ENCODE data around the gene HRC.

DNA sequence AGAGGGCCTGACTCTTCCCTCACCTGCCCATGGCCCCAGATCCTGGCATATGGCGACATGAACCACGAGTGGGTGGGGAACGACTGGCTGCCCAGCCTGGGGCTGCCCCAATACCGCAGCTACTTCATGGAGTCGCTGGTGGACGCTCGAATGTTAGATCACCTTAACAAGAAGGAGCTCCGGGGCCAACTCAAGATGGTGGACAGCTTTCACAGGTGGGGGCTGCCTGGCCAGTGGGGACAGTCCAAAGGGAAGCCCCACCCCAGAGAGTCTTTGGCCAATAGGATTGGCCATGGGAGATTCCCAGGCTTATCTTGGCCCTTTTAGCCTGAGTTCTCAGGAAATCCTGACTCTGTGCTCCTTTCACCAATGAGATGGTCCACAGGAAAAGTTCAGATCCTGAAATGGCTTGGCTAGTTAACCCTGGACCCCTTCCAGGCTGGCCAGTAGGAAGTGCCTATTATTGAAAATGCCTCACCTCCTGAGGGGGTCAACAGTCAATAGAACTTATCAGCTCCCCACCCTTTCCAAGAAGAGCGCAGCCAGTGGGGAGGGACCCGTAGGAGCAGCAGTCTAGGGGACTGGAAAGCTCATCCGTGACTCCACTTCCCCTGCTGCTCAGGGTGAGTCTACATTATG is 7.0 kb downstream of the HRC start:
- TF ChIP-seq, protein P1, sequence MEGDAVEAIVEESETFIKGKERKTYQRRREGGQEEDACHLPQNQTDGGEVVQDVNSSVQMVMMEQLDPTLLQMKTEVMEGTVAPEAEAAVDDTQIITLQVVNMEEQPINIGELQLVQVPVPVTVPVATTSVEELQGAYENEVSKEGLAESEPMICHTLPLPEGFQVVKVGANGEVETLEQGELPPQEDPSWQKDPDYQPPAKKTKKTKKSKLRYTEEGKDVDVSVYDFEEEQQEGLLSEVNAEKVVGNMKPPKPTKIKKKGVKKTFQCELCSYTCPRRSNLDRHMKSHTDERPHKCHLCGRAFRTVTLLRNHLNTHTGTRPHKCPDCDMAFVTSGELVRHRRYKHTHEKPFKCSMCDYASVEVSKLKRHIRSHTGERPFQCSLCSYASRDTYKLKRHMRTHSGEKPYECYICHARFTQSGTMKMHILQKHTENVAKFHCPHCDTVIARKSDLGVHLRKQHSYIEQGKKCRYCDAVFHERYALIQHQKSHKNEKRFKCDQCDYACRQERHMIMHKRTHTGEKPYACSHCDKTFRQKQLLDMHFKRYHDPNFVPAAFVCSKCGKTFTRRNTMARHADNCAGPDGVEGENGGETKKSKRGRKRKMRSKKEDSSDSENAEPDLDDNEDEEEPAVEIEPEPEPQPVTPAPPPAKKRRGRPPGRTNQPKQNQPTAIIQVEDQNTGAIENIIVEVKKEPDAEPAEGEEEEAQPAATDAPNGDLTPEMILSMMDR (IDR thresholded peaks at IDR 0.05), result no peak
- TF ChIP-seq POLR2A (IDR thresholded peaks at IDR 0.05), result no peak

All from stomach (tissue), 4 donors.